HepG2 (cell line): ENCODE measurements around the gene FAIM2. TPM values are rescaled to one million over a fixed set of nuclear protein-coding genes. Genes with fewer than 3 reads are reported as not detected.

Source experiments
- ATAC-seq: fragments of 200-7000 bp; cut with Tn5 transposase; 3 replicates; pipeline ENCODE4 v1.9.1; 2020; ENCODE audit warnings: mild to moderate bottlenecking, moderate library complexity
- BruUV-seq: library from RNA; stranded (reverse); fragments of 400-500 nt; replicated peaks from 2 replicates; lab custom pipeline; 2021; lab: Mats Ljungman, UMichigan
- CTCF ChIA-PET: fragments of 300-600 bp; formaldehyde crosslinking; extraction: SDS; loops from one replicate; lab custom pipeline; 2021; ENCODE audit warnings: low total read pairs, inconsistent platforms, low intra/inter-chr PET ratio; lab: Yijun Ruan, JAX
- POLR2A ChIA-PET: fragments of 350-600 bp; sonication (Branson Sonifier 250); formaldehyde crosslinking; loops from one replicate; lab custom pipeline; 2020; ENCODE audit warnings: antibody characterized with exemption, inconsistent platforms; lab: Yijun Ruan, JAX
- DNase-seq: peaks from one replicate; pipeline ENCODE4 v3.0.0-alpha.2; 2015; ENCODE audit warnings: low spot score
- FAIRE-seq: peaks from 3 replicates; lab custom pipeline; 2011; peaks lifted over from hg19 to GRCh38; lab: Jason Lieb, UNC
- H2AFZ ChIP-seq: one replicate; pipeline ENCODE4 v1.6.1; 2011; ENCODE audit warnings: low read length, inconsistent platforms
- H3K27ac ChIP-seq: fragments of 300-600 bp; 3 replicates; pipeline ENCODE4 v1.8.0; 2011; ENCODE audit warnings: mixed run types, mild to moderate bottlenecking, mixed read lengths, low read length, inconsistent platforms; ENCODE audit not compliant: insufficient read depth; ENCODE audit errors: extremely low read length
- H3K27me3 ChIP-seq, 2 experiments: fragments of 200-600 bp in 1 of 2; 2 replicates in 1 of 2; 3 replicates in 1 of 2; pipeline versions ENCODE4 v1.6.0 to v1.8.0; 2011; ENCODE audit warnings: low read length in 2 of 2, mild to moderate bottlenecking in 2 of 2, moderate library complexity in 2 of 2, inconsistent platforms in 1 of 2; ENCODE audit not compliant: insufficient read depth in 2 of 2, control insufficient read depth in 1 of 2
- H3K36me3 ChIP-seq, 2 experiments: fragments of 200-600 bp in 1 of 2; replicated peaks in 1 of 2; 2 replicates in 1 of 2; 3 replicates in 1 of 2; pipeline versions ENCODE4 v1.5.1 to v1.8.0; 2011; ENCODE audit warnings: low read length in 2 of 2, inconsistent platforms in 1 of 2; ENCODE audit not compliant: insufficient read depth in 2 of 2, control insufficient read depth in 1 of 2
- H3K4me1 ChIP-seq: 2 replicates; pipeline ENCODE4 v1.5.1; 2012; ENCODE audit warnings: low read length, inconsistent platforms; ENCODE audit not compliant: insufficient read depth
- H3K4me2 ChIP-seq: 2 replicates; pipeline ENCODE4 v1.6.0; 2011; ENCODE audit warnings: low read depth, low read length, inconsistent platforms
- H3K4me3 ChIP-seq, 3 experiments: fragments of 200-600 bp in 1 of 3; sonication (generic), shearing (Covaris generic) in 1 of 3; replicated peaks in 1 of 3; 2 replicates each; pipeline ENCODE4 v1.5.1; 2011 to 2016; ENCODE audit warnings: low read length in 3 of 3, inconsistent platforms in 2 of 3, low read depth in 2 of 3, mild to moderate bottlenecking in 2 of 3, control low read depth in 1 of 3, mixed read lengths in 1 of 3; ENCODE audit not compliant: insufficient read depth in 1 of 3
- H3K79me2 ChIP-seq: one replicate; pipeline ENCODE4 v1.6.1; 2011; ENCODE audit warnings: low read length, inconsistent platforms; ENCODE audit not compliant: insufficient read depth
- H3K9ac ChIP-seq: 2 replicates; pipeline ENCODE4 v1.6.0; 2011; ENCODE audit warnings: mild to moderate bottlenecking, low read depth, low read length, inconsistent platforms; ENCODE audit not compliant: insufficient read depth
- H3K9me3 ChIP-seq: 2 replicates; pipeline ENCODE4 v1.5.1; 2012; ENCODE audit warnings: mild to moderate bottlenecking, low read length
- H4K20me1 ChIP-seq: 2 replicates; pipeline ENCODE4 v1.6.0; 2011; ENCODE audit warnings: inconsistent platforms, mild to moderate bottlenecking, low read length, moderate library complexity; ENCODE audit not compliant: insufficient read depth
- ATF7-NPFF ChIP-seq: sonication (generic); formaldehyde crosslinking; IDR thresholded peaks from 2 replicates; pipeline ENCODE4 v1.8.1; 2023; ENCODE audit warnings: mild to moderate bottlenecking, low read depth, missing genetic modification reagents, moderate library complexity
- ESRRA ChIP-seq: sonication (generic); formaldehyde crosslinking; IDR thresholded peaks from 2 replicates; pipeline ENCODE4 v1.5.1; 2020; ENCODE audit warnings: mild to moderate bottlenecking, low read depth, missing genetic modification reagents
- GATAD2A ChIP-seq: IDR thresholded peaks from 2 replicates; pipeline ENCODE4 v1.6.1; 2016
- NCOA5 ChIP-seq: sonication (generic); formaldehyde crosslinking; IDR thresholded peaks from 2 replicates; pipeline ENCODE4 v1.4.0; 2020; ENCODE audit warnings: missing genetic modification reagents
- RBM22 ChIP-seq: fragments of 200-400 bp; formaldehyde crosslinking; optimal IDR thresholded peaks from 2 replicates; pipeline ENCODE3; 2017; ENCODE audit warnings: mild to moderate bottlenecking, low read length, moderate library complexity
- SCMH1 ChIP-seq: sonication (generic); formaldehyde crosslinking; IDR thresholded peaks from 2 replicates; pipeline ENCODE4 v1.9.0; 2021; ENCODE audit warnings: missing genetic modification reagents, mild to moderate bottlenecking, borderline replicate concordance
- SKI ChIP-seq: fragments of 450-650 bp; IDR thresholded peaks from one replicate; pipeline ENCODE4 v1.6.1; 2018; ENCODE audit warnings: mild to moderate bottlenecking; ENCODE audit not compliant: partially characterized antibody
- SRSF9 ChIP-seq: fragments of 200-400 bp; formaldehyde crosslinking; IDR thresholded peaks from 2 replicates; pipeline ENCODE4 v1.6.1; 2018; ENCODE audit warnings: borderline replicate concordance, mild to moderate bottlenecking, low read depth, low read length; ENCODE audit not compliant: insufficient read depth, poor library complexity, severe bottlenecking
- YEATS4 ChIP-seq: sonication (generic); formaldehyde crosslinking; IDR thresholded peaks from 2 replicates; pipeline ENCODE4 v1.4.0; 2020; ENCODE audit warnings: missing genetic modification reagents, borderline replicate concordance
- ZFP36L1 ChIP-seq: sonication (generic); formaldehyde crosslinking; IDR thresholded peaks from 2 replicates; pipeline ENCODE4 v1.8.0; 2022; ENCODE audit warnings: mild to moderate bottlenecking, missing genetic modification reagents, moderate library complexity
- ZNF772 ChIP-seq: sonication (generic); formaldehyde crosslinking; IDR thresholded peaks from 2 replicates; pipeline ENCODE4 v1.5.0; 2020; ENCODE audit warnings: mild to moderate bottlenecking, missing genetic modification reagents
- ZNF878 ChIP-seq: sonication (generic); formaldehyde crosslinking; IDR thresholded peaks from 2 replicates; pipeline ENCODE4 v1.8.1; 2023; ENCODE audit warnings: mild to moderate bottlenecking, missing genetic modification reagents, moderate library complexity
- WGBS: methylation state at CpG from one replicate; pipeline ENCODE4 v1.1.6; 2017; ENCODE audit warnings: low lambda C conversion rate; 5-methylcytosine and 5-hydroxymethylcytosine counted together
- in situ Hi-C: cut with HindIII; loops from 2 replicates; pipeline ENCODE4 v1.10.0; 2017; ENCODE audit warnings: low pct_unique_long_range_greater_than_20kb; ENCODE audit not compliant: extremely low pct_ligation_motif_present
- intact Hi-C: fragments of 100-400 bp; cut with micrococcal nuclease; formaldehyde crosslinking; loops from one replicate; pipeline ENCODE4 v1.10.0; 2022; ENCODE audit not compliant: unreplicated experiment
- polyA plus RNA-seq, 8 experiments: library from polyadenylated mRNA; depleted of rRNA in 3 of 8; stranded (reverse) in 7 of 8; unstranded in 1 of 8; fragments of >200 nt; fragmentation: Illumina TruSeq in 4 of 8; extraction: Trizol in 4 of 8; gene quantifications; 2 replicates each; pipeline versions ENCODE4 v1.2.1 to v1.2.3, GENCODE V29; 2011 to 2016; ENCODE audit warnings: low read depth in 4 of 8, missing spikeins in 1 of 8, mixed read lengths in 1 of 8; ENCODE audit not compliant: insufficient read depth in 1 of 8
- total RNA-seq, 5 experiments: library from RNA; depleted of rRNA; stranded (reverse); fragments of >200 nt; fragmentation: Illumina TruSeq; extraction: Trizol; gene quantifications; 2 replicates each; pipeline ENCODE4 v1.2.3, GENCODE V29; 2016; ENCODE audit warnings: low read depth in 1 of 5
- TF ChIP-seq, protein P1 (sequence below): sonication (generic); formaldehyde crosslinking; IDR thresholded peaks from 2 replicates; pipeline ENCODE4 v1.9.0; 2021; ENCODE audit warnings: missing genetic modification reagents, mild to moderate bottlenecking, borderline replicate concordance
- TF ChIP-seq, protein P2 (sequence below): sonication (generic); formaldehyde crosslinking; IDR thresholded peaks from 2 replicates; pipeline ENCODE4 v1.5.0; 2020; ENCODE audit warnings: missing genetic modification reagents
- TF ChIP-seq, protein P3 (sequence below): sonication (generic); formaldehyde crosslinking; IDR thresholded peaks from 2 replicates; pipeline ENCODE4 v1.4.0; 2020; ENCODE audit warnings: missing genetic modification reagents, borderline replicate concordance
- TF ChIP-seq, protein P4 (sequence below): sonication (generic); formaldehyde crosslinking; IDR thresholded peaks from 2 replicates; pipeline ENCODE4 v1.4.0; 2020; ENCODE audit warnings: missing genetic modification reagents

The FAIM2 gene
- total and polyA plus RNA-seq, 2 of the 13 experiments (the other 11 are each of a cell fraction or from before 2014, with no cell fraction given) = not detected

DNA sequence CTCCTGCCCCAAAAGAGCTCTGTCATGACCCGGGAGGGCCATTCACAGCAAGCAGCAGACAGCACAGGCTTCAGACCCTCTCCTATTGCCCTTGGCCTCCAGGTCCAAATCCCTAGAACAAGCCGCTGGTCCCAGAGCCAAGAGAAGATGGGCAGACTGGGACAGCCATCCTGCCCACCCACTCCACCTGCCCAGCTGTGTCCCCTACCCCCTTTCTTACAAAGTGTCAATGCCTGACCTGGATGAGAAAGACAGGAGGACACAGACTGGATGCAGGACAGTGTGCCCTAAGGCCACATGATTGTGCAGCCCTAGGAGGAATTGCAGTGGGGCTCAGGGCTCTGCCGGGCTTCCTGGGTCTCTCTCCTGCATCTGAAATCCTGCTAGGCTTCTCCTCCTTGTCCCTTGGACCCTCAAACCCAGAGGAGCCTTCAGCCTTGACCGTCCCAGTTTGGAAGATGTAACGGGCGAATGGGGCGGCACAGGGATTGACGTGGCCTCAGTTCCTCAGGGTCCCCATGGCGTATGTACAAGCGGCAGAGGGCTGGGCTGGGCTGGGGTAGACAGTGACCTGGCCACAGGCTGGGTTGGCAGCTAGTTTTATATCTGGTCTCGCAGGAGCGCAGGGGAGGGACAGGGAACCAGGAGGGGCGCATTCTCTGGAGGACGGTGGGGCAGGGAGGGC is 33.7 kb downstream of the FAIM2 start:
- ChIA-PET CTCF (no interaction called here), POLR2A (no interaction called here)
- Histone ChIP-seq H3K79me2 (no peaks in the 10 kb centered on the region), H3K4me2 (no peak overlapping the region), H3K4me3 (no peak overlapping the region), H3K27ac (no peak overlapping the region), H3K9ac (no peak overlapping the region), H3K36me3 (no peaks in the 10 kb centered on the region), H3K27me3 (peaks cover 2 to 47% of the 10 kb centered on the region in 2 experiments; a peak in 3 of 5 replicates), H3K4me1 (peaks cover 26% of the 10 kb centered on the region), H3K9me3 (no peaks in the 10 kb centered on the region), H4K20me1 (no peaks in the 10 kb centered on the region), H2AFZ (no peak overlapping the region)
- DNase-seq (no peak), ATAC-seq (no peak), FAIRE-seq (no peak)
- intact Hi-C loops = loop anchor here (10.0 kb wide), 1 partner anchor 75 kb away; no protein-coding TSS in a partner anchor
- in situ Hi-C loops = loop anchor here (5.0 to 10.0 kb wide), 2 partner anchors 72 to 185 kb away; partner anchors contain the start of gene ASIC1
- BruUV-seq = no TSS peak
- WGBS = 72% methylated on average over 12 of the region's 14 CpGs
- TF ChIP-seq, protein P1, sequence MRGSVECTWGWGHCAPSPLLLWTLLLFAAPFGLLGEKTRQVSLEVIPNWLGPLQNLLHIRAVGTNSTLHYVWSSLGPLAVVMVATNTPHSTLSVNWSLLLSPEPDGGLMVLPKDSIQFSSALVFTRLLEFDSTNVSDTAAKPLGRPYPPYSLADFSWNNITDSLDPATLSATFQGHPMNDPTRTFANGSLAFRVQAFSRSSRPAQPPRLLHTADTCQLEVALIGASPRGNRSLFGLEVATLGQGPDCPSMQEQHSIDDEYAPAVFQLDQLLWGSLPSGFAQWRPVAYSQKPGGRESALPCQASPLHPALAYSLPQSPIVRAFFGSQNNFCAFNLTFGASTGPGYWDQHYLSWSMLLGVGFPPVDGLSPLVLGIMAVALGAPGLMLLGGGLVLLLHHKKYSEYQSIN (CRISPR knock-in tag) = no peak
- TF ChIP-seq SRSF9 (no peak), ZNF772 (no peak), RBM22 (no peak), ZNF878 (CRISPR knock-in tag) (no peak), YEATS4 (CRISPR knock-in tag) (no peak), ESRRA (CRISPR knock-in tag) (no peak), ZFP36L1 (CRISPR knock-in tag) (no peak), SKI (no peak), GATAD2A (CRISPR knock-in tag) (no peak), SCMH1 (CRISPR knock-in tag) (no peak), ATF7-NPFF (CRISPR knock-in tag) (no peak), NCOA5 (CRISPR knock-in tag) (no peak)
- TF ChIP-seq, protein P2, sequence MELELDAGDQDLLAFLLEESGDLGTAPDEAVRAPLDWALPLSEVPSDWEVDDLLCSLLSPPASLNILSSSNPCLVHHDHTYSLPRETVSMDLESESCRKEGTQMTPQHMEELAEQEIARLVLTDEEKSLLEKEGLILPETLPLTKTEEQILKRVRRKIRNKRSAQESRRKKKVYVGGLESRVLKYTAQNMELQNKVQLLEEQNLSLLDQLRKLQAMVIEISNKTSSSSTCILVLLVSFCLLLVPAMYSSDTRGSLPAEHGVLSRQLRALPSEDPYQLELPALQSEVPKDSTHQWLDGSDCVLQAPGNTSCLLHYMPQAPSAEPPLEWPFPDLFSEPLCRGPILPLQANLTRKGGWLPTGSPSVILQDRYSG (CRISPR knock-in tag) = no peak
- TF ChIP-seq, protein P3, sequence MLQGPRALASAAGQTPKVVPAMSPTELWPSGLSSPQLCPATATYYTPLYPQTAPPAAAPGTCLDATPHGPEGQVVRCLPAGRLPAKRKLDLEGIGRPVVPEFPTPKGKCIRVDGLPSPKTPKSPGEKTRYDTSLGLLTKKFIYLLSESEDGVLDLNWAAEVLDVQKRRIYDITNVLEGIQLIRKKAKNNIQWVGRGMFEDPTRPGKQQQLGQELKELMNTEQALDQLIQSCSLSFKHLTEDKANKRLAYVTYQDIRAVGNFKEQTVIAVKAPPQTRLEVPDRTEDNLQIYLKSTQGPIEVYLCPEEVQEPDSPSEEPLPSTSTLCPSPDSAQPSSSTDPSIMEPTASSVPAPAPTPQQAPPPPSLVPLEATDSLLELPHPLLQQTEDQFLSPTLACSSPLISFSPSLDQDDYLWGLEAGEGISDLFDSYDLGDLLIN (CRISPR knock-in tag) = no peak
- TF ChIP-seq, protein P4, sequence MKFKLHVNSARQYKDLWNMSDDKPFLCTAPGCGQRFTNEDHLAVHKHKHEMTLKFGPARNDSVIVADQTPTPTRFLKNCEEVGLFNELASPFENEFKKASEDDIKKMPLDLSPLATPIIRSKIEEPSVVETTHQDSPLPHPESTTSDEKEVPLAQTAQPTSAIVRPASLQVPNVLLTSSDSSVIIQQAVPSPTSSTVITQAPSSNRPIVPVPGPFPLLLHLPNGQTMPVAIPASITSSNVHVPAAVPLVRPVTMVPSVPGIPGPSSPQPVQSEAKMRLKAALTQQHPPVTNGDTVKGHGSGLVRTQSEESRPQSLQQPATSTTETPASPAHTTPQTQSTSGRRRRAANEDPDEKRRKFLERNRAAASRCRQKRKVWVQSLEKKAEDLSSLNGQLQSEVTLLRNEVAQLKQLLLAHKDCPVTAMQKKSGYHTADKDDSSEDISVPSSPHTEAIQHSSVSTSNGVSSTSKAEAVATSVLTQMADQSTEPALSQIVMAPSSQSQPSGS (CRISPR knock-in tag) = no peak
